Keratinocyte (primary cell): ENCODE results near the gene TNFSF15. TPM values are rescaled to one million over a fixed set of nuclear protein-coding genes. Genes with fewer than 3 reads are reported as not detected.

Source experiments
- DNase-seq: peaks from one replicate; pipeline ENCODE4 v3.0.0-alpha.2; 2011; ENCODE audit warnings: low read depth, missing footprints, low spot score
- FAIRE-seq: peaks from 2 replicates; lab custom pipeline; 2011; peaks lifted over from hg19 to GRCh38; lab: Jason Lieb, UNC
- H2AFZ ChIP-seq: 2 replicates; pipeline ENCODE4 v1.6.0; 2012; ENCODE audit warnings: low read length, control low read depth, inconsistent platforms; ENCODE audit not compliant: control insufficient read depth
- H3K27ac ChIP-seq: 2 replicates; pipeline ENCODE4 v1.5.1; 2011; ENCODE audit warnings: low read length; ENCODE audit not compliant: control insufficient read depth, insufficient read depth
- H3K27me3 ChIP-seq: 3 replicates; pipeline ENCODE4 v1.6.0; 2011; ENCODE audit warnings: low read length; ENCODE audit not compliant: control insufficient read depth, insufficient read depth; ENCODE audit errors: extremely low read depth
- H3K36me3 ChIP-seq, 2 experiments: 2 replicates in 1 of 2; 3 replicates in 1 of 2; pipeline ENCODE4 v1.5.1; 2011; ENCODE audit warnings: low read length in 2 of 2, mild to moderate bottlenecking in 1 of 2; ENCODE audit not compliant: control insufficient read depth in 2 of 2, insufficient read depth in 2 of 2; ENCODE audit errors: extremely low read depth in 1 of 2
- H3K4me1 ChIP-seq: 3 replicates; pipeline ENCODE4 v1.5.1; 2011; ENCODE audit warnings: low read length; ENCODE audit not compliant: control insufficient read depth, insufficient read depth; ENCODE audit errors: extremely low read depth
- H3K4me2 ChIP-seq: 3 replicates; pipeline ENCODE4 v1.6.0; 2011; ENCODE audit warnings: low read depth, low read length; ENCODE audit not compliant: control insufficient read depth, insufficient read depth; ENCODE audit errors: extremely low read depth
- H3K4me3 ChIP-seq, 3 experiments: fragments of 200-600 bp in 1 of 3; sonication (generic) in 1 of 3; 2 replicates in 2 of 3; 3 replicates in 1 of 3; pipeline ENCODE4 v1.5.1; 2011 to 2016; ENCODE audit warnings: low read length in 3 of 3, mild to moderate bottlenecking in 3 of 3, control low read depth in 2 of 3, inconsistent platforms in 1 of 3, low read depth in 1 of 3, mixed read lengths in 1 of 3, mixed run types in 1 of 3, moderate library complexity in 1 of 3; ENCODE audit not compliant: control insufficient read depth in 2 of 3, insufficient read depth in 2 of 3; ENCODE audit errors: extremely low read depth in 1 of 3
- H3K79me2 ChIP-seq: 2 replicates; pipeline ENCODE4 v1.6.0; 2012; ENCODE audit warnings: low read length; ENCODE audit not compliant: control insufficient read depth, insufficient read depth
- H3K9ac ChIP-seq: 3 replicates; pipeline ENCODE4 v1.6.0; 2011; ENCODE audit warnings: low read length; ENCODE audit not compliant: control insufficient read depth, insufficient read depth; ENCODE audit errors: extremely low read depth
- H3K9me1 ChIP-seq: 3 replicates; pipeline ENCODE4 v1.6.0; 2011; ENCODE audit warnings: low read length; ENCODE audit not compliant: control insufficient read depth, insufficient read depth; ENCODE audit errors: extremely low read depth
- H3K9me3 ChIP-seq: 2 replicates; pipeline ENCODE4 v1.5.1; 2012; ENCODE audit warnings: low read depth, low read length; ENCODE audit not compliant: control insufficient read depth
- H4K20me1 ChIP-seq: 3 replicates; pipeline ENCODE4 v1.6.0; 2011; ENCODE audit warnings: low read length; ENCODE audit not compliant: control insufficient read depth, insufficient read depth; ENCODE audit errors: extremely low read depth
- CTCF ChIP-seq, 3 experiments: IDR thresholded peaks in 1 of 3; conservative IDR thresholded peaks in 1 of 3; optimal IDR thresholded peaks in 1 of 3; 2 replicates in 2 of 3; 3 replicates in 1 of 3; pipeline versions ENCODE3 to v1.5.1; 2011; ENCODE audit warnings: low read length in 3 of 3, mild to moderate bottlenecking in 3 of 3, moderate library complexity in 2 of 3, control low read depth in 1 of 3, inconsistent platforms in 1 of 3; ENCODE audit not compliant: insufficient read depth in 2 of 3; ENCODE audit errors: extremely low read depth in 1 of 3
- EZH2 ChIP-seq: IDR thresholded peaks from one replicate; pipeline ENCODE4 v1.6.1; 2012; ENCODE audit warnings: inconsistent platforms, mild to moderate bottlenecking, low read length, moderate library complexity
- dilution Hi-C: fragments of 300-500 bp; cut with MboI; formaldehyde crosslinking; loops from one replicate; pipeline ENCODE4 v1.7.0; 2020; ENCODE audit warnings: low sequenced_read_pairs; ENCODE audit not compliant: extremely low pct_ligation_motif_present
- polyA plus RNA-seq, 5 experiments: library from polyadenylated mRNA; depleted of rRNA in 3 of 5; stranded (reverse) in 3 of 5; stranded (forward) in 1 of 5; unstranded in 1 of 5; fragments of >200 nt; gene quantifications; 1 replicate in 1 of 5; 2 replicates in 3 of 5; 3 replicates in 1 of 5; pipeline versions ENCODE4 v1.2.1 to v1.2.3, GENCODE V29; 2011 to 2012; ENCODE audit warnings: missing spikeins in 2 of 5, low read depth in 1 of 5, low replicate concordance in 1 of 5

Gene TNFSF15
- polyA plus RNA-seq, 1 donor (not counting 4 experiments of a cell fraction or from before 2014, with no cell fraction given), result 1.1 TPM

GRCh38 chr9:114850871-114851270, 45.0 kb upstream of the TNFSF15 start:
- FAIRE-seq (no peak), DNase-seq (no peak)
- dilution Hi-C loops, result no loop called here
- Histone ChIP-seq H2AFZ (no peak overlapping the region), H4K20me1 (no peaks in the 10 kb centered on the region), H3K27ac (no peak overlapping the region), H3K36me3 (no peaks in the 10 kb centered on the region), H3K4me3 (no peak overlapping the region), H3K9me1 (no peaks in the 10 kb centered on the region), H3K4me2 (no peak overlapping the region), H3K27me3 (no peaks in the 10 kb centered on the region), H3K9ac (no peak overlapping the region), H3K79me2 (no peaks in the 10 kb centered on the region), H3K9me3 (no peaks in the 10 kb centered on the region), H3K4me1 (no peaks in the 10 kb centered on the region)
- TF ChIP-seq CTCF (optimal IDR thresholded peaks at IDR 0.05 in 1 of 3, IDR thresholded peaks at IDR 0.05 in 1 of 3, conservative IDR thresholded peaks at IDR 0.05 in 1 of 3; ENCODE audit: extremely low read depth in 1 of 3, insufficient read depth in 2 of 3, low read length in 3 of 3), result no peak
- no peak for TF ChIP-seq EZH2

- FAIRE-seq (no peak), DNase-seq (no peak)
- TF ChIP-seq CTCF (optimal IDR thresholded peaks at IDR 0.05 in 1 of 3, IDR thresholded peaks at IDR 0.05 in 1 of 3, conservative IDR thresholded peaks at IDR 0.05 in 1 of 3; ENCODE audit: extremely low read depth in 1 of 3, insufficient read depth in 2 of 3, low read length in 3 of 3), result no peak
- TF ChIP-seq EZH2, result no peak
- H3K79me2 ChIP-seq, result no peaks in the 10 kb centered on the region
- H3K27me3 ChIP-seq, result no peaks in the 10 kb centered on the region
- no peak overlapping the region for H3K9ac ChIP-seq
- H3K4me1 ChIP-seq, result peaks cover 4% of the 10 kb centered on the region
- no peaks in the 10 kb centered on the region for H3K9me1 ChIP-seq
- H3K27ac ChIP-seq, result no peak overlapping the region
- no peak overlapping the region for H2AFZ ChIP-seq
- H3K9me3 ChIP-seq, result no peaks in the 10 kb centered on the region
- dilution Hi-C loops, result no loop called here
- H3K36me3 ChIP-seq, result no peaks in the 10 kb centered on the region
- no peaks in the 10 kb centered on the region for H4K20me1 ChIP-seq
- H3K4me3 ChIP-seq, result no peak overlapping the region
- H3K4me2 ChIP-seq, result no peak overlapping the region
These were observed 43.6 kb upstream of the TNFSF15 start for GRCh38 chr9:114849450-114849849.
